GM18499 (cell line): Measurements from ENCODE around the gene GRIPAP1.
"Not testable (repeated sequence)": the region's sequence is repeated elsewhere in the genome, so short reads cannot be mapped to it uniquely, and the experiment has no call there.

Experiments used
- ATAC-seq: cut with Tn5 transposase; IDR thresholded peaks from one replicate; pipeline ENCODE4 v1.9.1; 2021; ENCODE audit warnings: moderate number of reproducible peaks; ENCODE audit not compliant: insufficient read depth, unreplicated experiment

The GRIPAP1 gene

GRCh38 chrX:48997455-48997854 lies 4.6 kb downstream of the GRIPAP1 start:
- no peak for ATAC-seq

GRCh38 chrX:48996969-48997368 lies 5.1 kb downstream of the GRIPAP1 start:
- no peak for ATAC-seq

- no peak for ATAC-seq
These were observed 9.7 kb downstream of the GRIPAP1 start for GRCh38 chrX:48992341-48992740.

- ATAC-seq: no peak
These were observed 12.6 kb downstream of the GRIPAP1 start for GRCh38 chrX:48989483-48989882.

GRCh38 chrX:48983896-48984295 lies 18.2 kb downstream of the GRIPAP1 start:
- ATAC-seq: no peak

- no peak for ATAC-seq
These were observed 19.0 kb downstream of the GRIPAP1 start for GRCh38 chrX:48983081-48983480.

GRCh38 chrX:48981178-48981577 lies 20.9 kb downstream of the GRIPAP1 start:
- no peak for ATAC-seq

GRCh38 chrX:48980341-48980740 lies 21.7 kb downstream of the GRIPAP1 start:
- not testable (repeated sequence) for ATAC-seq

GRCh38 chrX:48978226-48978625 lies 23.8 kb downstream of the GRIPAP1 start:
- no peak for ATAC-seq

GRCh38 chrX:48976086-48976485 lies 26.0 kb downstream of the GRIPAP1 start:
- ATAC-seq: no peak

- no peak for ATAC-seq
These were observed 26.5 kb downstream of the GRIPAP1 start for GRCh38 chrX:48975541-48975940.

- no peak for ATAC-seq
These were observed 27.0 kb downstream of the GRIPAP1 start for GRCh38 chrX:48975041-48975440.

GRCh38 chrX:48974574-48974973 lies 27.5 kb downstream of the GRIPAP1 start:
- ATAC-seq: no peak

GRCh38 chrX:48974033-48974432 lies 28.0 kb downstream of the GRIPAP1 start:
- no peak for ATAC-seq

- ATAC-seq: no peak
These were observed 29.6 kb downstream of the GRIPAP1 start for GRCh38 chrX:48972220-48973164.

- no peak for ATAC-seq
These were observed 30.5 kb downstream of the GRIPAP1 start, which contains the start of gene KCND1 for GRCh38 chrX:48971249-48972219. KCND1 (minus strand) TSS chrX:48971844; CDS start chrX:48970271, 1,573 bp downstream.

- no peak for ATAC-seq
These were observed 32.6 kb downstream of the GRIPAP1 start for GRCh38 chrX:48969471-48969870.

- no peak for ATAC-seq
These were observed 33.7 kb downstream of the GRIPAP1 start for GRCh38 chrX:48968377-48968776.

GRCh38 chrX:48966796-48967579 lies 35.1 kb downstream of the GRIPAP1 start:
- no peak for ATAC-seq

GRCh38 chrX:48965959-48966358 lies 36.1 kb downstream of the GRIPAP1 start:
- no peak for ATAC-seq
